Keratinocyte (primary cell): ENCODE results near the gene STRIP1.

Experiments used
- CTCF ChIP-seq, 3 experiments: IDR thresholded peaks in 1 of 3; conservative IDR thresholded peaks in 1 of 3; optimal IDR thresholded peaks in 1 of 3; 2 replicates in 2 of 3; 3 replicates in 1 of 3; pipeline versions ENCODE3 to v1.5.1; 2011; ENCODE audit warnings: low read length in 3 of 3, mild to moderate bottlenecking in 3 of 3, moderate library complexity in 2 of 3, control low read depth in 1 of 3, inconsistent platforms in 1 of 3; ENCODE audit not compliant: insufficient read depth in 2 of 3; ENCODE audit errors: extremely low read depth in 1 of 3
- EZH2 ChIP-seq: IDR thresholded peaks from one replicate; pipeline ENCODE4 v1.6.1; 2012; ENCODE audit warnings: inconsistent platforms, mild to moderate bottlenecking, low read length, moderate library complexity

- no peak for TF ChIP-seq CTCF (optimal IDR thresholded peaks at IDR 0.05 in 1 of 3, IDR thresholded peaks at IDR 0.05 in 1 of 3, conservative IDR thresholded peaks at IDR 0.05 in 1 of 3; ENCODE audit: extremely low read depth in 1 of 3, insufficient read depth in 2 of 3, low read length in 3 of 3)
- no peak for TF ChIP-seq EZH2
These were observed 38.9 kb upstream of the STRIP1 start for GRCh38 chr1:109995536-109995935.
